Measurements from ENCODE around the gene C4orf46.

- TF ChIP-seq CTCF (IDR thresholded peaks at IDR 0.05; ENCODE audit: low read depth, low read length), result no peak
- TF ChIP-seq POLR2A (IDR thresholded peaks at IDR 0.05; ENCODE audit: extremely low read depth, insufficient read length), result no peak
These were observed 49.4 kb downstream of the C4orf46 start for GRCh38 chr4:158622251-158622650.

Data from NB4 (cell line).